ENCODE data around the gene OPN3.

The OPN3 gene

DNA sequence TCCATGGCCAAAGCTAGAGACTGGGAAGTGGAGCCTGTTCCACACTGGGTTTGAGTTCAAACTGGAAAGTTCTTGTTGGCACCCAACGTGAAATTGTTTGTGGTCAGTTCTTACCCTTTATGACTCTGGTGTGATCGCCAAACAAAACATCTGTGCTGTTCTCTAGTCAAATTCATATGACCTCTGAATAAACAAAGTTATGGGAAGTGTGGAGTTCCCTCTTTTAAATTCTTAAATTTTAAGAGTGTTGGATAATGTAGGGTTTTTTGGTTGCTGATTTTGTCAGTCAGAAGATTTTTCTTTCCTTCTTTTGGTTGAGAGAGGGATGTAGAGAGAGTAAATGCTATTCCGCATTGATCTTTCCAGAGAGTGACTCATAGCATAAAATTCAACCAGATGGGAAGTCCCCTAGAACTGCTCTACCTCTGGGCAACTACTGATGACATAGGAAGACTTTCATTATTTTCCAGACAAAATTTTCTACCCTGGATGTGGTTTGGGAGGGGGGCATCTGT lies 36.4 kb downstream of the OPN3 start:
- no peaks in the 10 kb centered on the region for H3K9me3 ChIP-seq (ENCODE audit: insufficient read depth, low read length, severe bottlenecking)

DNA sequence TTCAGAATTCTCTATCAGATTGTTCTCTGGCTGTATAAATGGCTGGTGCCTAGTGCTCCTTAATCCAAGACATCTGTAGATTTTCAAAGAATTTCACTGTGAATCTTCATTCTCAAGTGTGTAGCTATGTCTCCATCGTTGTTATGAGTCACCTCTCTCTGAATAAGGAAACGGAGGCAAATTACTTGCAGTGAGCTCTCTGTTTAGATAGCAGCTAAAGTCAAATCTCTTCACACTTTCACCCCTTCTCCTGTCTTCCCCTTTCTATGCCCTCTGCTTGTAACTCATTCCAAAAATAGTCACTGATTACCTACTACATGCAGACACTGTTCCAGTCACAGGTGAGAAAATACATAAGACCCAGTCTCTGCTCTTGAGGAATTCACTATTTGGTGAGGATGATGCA lies 39.7 kb downstream of the OPN3 start:
- Histone ChIP-seq H3K9ac (ENCODE audit: low read depth, low read length) (no peak overlapping the region), H3K27ac (ENCODE audit: low read length) (no peak overlapping the region), H3K4me3 (ENCODE audit: low read depth in 1 of 2, low read length in 2 of 2) (no peak overlapping the region), H3K27me3 (ENCODE audit: insufficient read depth, low read length, poor library complexity) (no peaks in the 10 kb centered on the region), H3K36me3 (ENCODE audit: insufficient read depth, low read length) (no peaks in the 10 kb centered on the region; the same call in 1 of the 2 replicates), H4K20me1 (ENCODE audit: insufficient read depth, low read length) (no peaks in the 10 kb centered on the region), H3K4me2 (ENCODE audit: insufficient read depth, low read length) (no peak overlapping the region), H2AFZ (ENCODE audit: low read depth, low read length) (no peak overlapping the region), H3K79me2 (ENCODE audit: insufficient read depth, low read length) (no peaks in the 10 kb centered on the region), H3K9me3 (ENCODE audit: insufficient read depth, low read length, severe bottlenecking) (no peaks in the 10 kb centered on the region), H3K4me1 (ENCODE audit: insufficient read depth, low read length) (no peaks in the 10 kb centered on the region)
- no peak for ATAC-seq (ENCODE audit: insufficient read depth, low read depth)
- DNase-seq = no peak
- TF ChIP-seq EZH2 (IDR thresholded peaks at IDR 0.05; ENCODE audit: borderline replicate concordance, low read depth, low read length, severe bottlenecking) = no peak
- TF ChIP-seq, protein P1, sequence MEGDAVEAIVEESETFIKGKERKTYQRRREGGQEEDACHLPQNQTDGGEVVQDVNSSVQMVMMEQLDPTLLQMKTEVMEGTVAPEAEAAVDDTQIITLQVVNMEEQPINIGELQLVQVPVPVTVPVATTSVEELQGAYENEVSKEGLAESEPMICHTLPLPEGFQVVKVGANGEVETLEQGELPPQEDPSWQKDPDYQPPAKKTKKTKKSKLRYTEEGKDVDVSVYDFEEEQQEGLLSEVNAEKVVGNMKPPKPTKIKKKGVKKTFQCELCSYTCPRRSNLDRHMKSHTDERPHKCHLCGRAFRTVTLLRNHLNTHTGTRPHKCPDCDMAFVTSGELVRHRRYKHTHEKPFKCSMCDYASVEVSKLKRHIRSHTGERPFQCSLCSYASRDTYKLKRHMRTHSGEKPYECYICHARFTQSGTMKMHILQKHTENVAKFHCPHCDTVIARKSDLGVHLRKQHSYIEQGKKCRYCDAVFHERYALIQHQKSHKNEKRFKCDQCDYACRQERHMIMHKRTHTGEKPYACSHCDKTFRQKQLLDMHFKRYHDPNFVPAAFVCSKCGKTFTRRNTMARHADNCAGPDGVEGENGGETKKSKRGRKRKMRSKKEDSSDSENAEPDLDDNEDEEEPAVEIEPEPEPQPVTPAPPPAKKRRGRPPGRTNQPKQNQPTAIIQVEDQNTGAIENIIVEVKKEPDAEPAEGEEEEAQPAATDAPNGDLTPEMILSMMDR (IDR thresholded peaks at IDR 0.05; ENCODE audit: borderline replicate concordance, extremely low read depth, low read length, poor library complexity, severe bottlenecking) = no peak

More for the DNA sequence above, 36.4 kb downstream of the OPN3 start:
- ATAC-seq (ENCODE audit: insufficient read depth, low read depth) (no peak), DNase-seq (no peak)
- Histone ChIP-seq H3K9ac (ENCODE audit: low read depth, low read length) (no peak overlapping the region), H4K20me1 (ENCODE audit: insufficient read depth, low read length) (no peaks in the 10 kb centered on the region), H3K27ac (ENCODE audit: low read length) (no peak overlapping the region), H2AFZ (ENCODE audit: low read depth, low read length) (no peak overlapping the region), H3K4me2 (ENCODE audit: insufficient read depth, low read length) (no peak overlapping the region), H3K4me1 (ENCODE audit: insufficient read depth, low read length) (no peaks in the 10 kb centered on the region), H3K4me3 (ENCODE audit: low read depth in 1 of 2, low read length in 2 of 2) (no peak overlapping the region), H3K27me3 (ENCODE audit: insufficient read depth, low read length, poor library complexity) (no peaks in the 10 kb centered on the region), H3K79me2 (ENCODE audit: insufficient read depth, low read length) (no peaks in the 10 kb centered on the region), H3K36me3 (ENCODE audit: insufficient read depth, low read length) (no peaks in the 10 kb centered on the region; the same call in 1 of the 2 replicates)
- no peak for TF ChIP-seq EZH2 (IDR thresholded peaks at IDR 0.05; ENCODE audit: borderline replicate concordance, low read depth, low read length, severe bottlenecking)

DNA sequence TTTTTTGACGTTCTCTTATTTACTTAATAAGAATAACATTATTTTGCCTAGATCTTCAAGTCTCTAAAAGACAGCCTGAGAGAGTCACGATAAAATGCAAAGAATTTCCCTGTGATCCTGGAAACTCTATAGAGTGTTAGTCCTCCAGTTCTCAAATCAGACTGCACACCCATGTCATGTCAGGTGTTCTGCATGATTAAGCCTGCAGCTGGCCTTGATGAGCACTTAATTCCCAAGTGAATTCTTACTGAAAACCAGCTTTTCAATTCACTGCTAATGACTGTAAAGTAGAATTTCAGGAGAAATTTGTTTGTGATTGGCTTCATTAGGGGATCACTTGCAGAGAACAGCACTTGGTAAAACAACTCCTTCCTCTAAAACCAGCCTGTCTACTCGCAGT lies 41.9 kb downstream of the OPN3 start:
- no peaks in the 10 kb centered on the region for H3K36me3 ChIP-seq (ENCODE audit: insufficient read depth, low read length)
- H4K20me1 ChIP-seq (ENCODE audit: insufficient read depth, low read length) = no peaks in the 10 kb centered on the region

DNA sequence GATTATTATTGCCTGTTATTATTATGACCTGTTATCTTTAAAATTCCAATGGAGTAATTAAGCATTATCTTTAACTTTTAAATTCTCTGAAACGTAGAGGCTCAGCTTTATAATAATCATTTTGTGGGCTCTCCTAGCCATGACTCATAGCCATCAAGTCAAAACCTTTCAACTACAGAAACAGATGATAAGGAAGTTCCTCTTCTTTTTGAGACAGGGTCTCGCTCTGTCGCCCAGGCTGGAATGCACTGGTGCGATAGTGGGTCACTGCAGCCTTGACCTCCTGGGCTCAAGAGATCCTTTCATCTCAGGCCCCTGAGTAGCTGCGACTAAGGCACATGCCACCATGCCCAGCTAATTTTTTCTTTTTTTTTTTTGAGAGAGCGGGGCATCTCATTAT lies 43.5 kb downstream of the OPN3 start:
- no peak overlapping the region for H3K27ac ChIP-seq (ENCODE audit: low read length)
- H3K9ac ChIP-seq (ENCODE audit: low read depth, low read length) = no peak overlapping the region
- no peak for ATAC-seq (ENCODE audit: insufficient read depth, low read depth)
- DNase-seq = no peak
- no peaks in the 10 kb centered on the region for H3K36me3 ChIP-seq (ENCODE audit: insufficient read depth, low read length)
- no peak overlapping the region for H3K4me3 ChIP-seq (ENCODE audit: low read depth in 1 of 2, low read length in 2 of 2)
- no peaks in the 10 kb centered on the region for H3K79me2 ChIP-seq (ENCODE audit: insufficient read depth, low read length)
- H4K20me1 ChIP-seq (ENCODE audit: insufficient read depth, low read length) = no peaks in the 10 kb centered on the region
- H3K4me2 ChIP-seq (ENCODE audit: insufficient read depth, low read length) = no peak overlapping the region
- no peaks in the 10 kb centered on the region for H3K4me1 ChIP-seq (ENCODE audit: insufficient read depth, low read length)
- H3K9me3 ChIP-seq (ENCODE audit: insufficient read depth, low read length, severe bottlenecking) = no peaks in the 10 kb centered on the region
- no peaks in the 10 kb centered on the region for H3K27me3 ChIP-seq (ENCODE audit: insufficient read depth, low read length, poor library complexity)
- TF ChIP-seq, protein P1 (IDR thresholded peaks at IDR 0.05; ENCODE audit: borderline replicate concordance, extremely low read depth, low read length, poor library complexity, severe bottlenecking) = no peak
- no peak for TF ChIP-seq EZH2 (IDR thresholded peaks at IDR 0.05; ENCODE audit: borderline replicate concordance, low read depth, low read length, severe bottlenecking)
- no peak overlapping the region for H2AFZ ChIP-seq (ENCODE audit: low read depth, low read length)

More for the DNA sequence above, 41.9 kb downstream of the OPN3 start:
- Histone ChIP-seq H3K27ac (ENCODE audit: low read length) (no peak overlapping the region), H3K9me3 (ENCODE audit: insufficient read depth, low read length, severe bottlenecking) (no peaks in the 10 kb centered on the region), H3K4me1 (ENCODE audit: insufficient read depth, low read length) (no peaks in the 10 kb centered on the region), H3K9ac (ENCODE audit: low read depth, low read length) (no peak overlapping the region), H3K4me2 (ENCODE audit: insufficient read depth, low read length) (no peak overlapping the region), H3K4me3 (ENCODE audit: low read depth in 1 of 2, low read length in 2 of 2) (no peak overlapping the region), H3K79me2 (ENCODE audit: insufficient read depth, low read length) (no peaks in the 10 kb centered on the region), H3K27me3 (ENCODE audit: insufficient read depth, low read length, poor library complexity) (no peaks in the 10 kb centered on the region), H2AFZ (ENCODE audit: low read depth, low read length) (no peak overlapping the region)
- DNase-seq = no peak
- no peak for ATAC-seq (ENCODE audit: insufficient read depth, low read depth)
- no peak for TF ChIP-seq EZH2 (IDR thresholded peaks at IDR 0.05; ENCODE audit: borderline replicate concordance, low read depth, low read length, severe bottlenecking)
- TF ChIP-seq, protein P1 (IDR thresholded peaks at IDR 0.05; ENCODE audit: borderline replicate concordance, extremely low read depth, low read length, poor library complexity, severe bottlenecking) = no peak
